Ishikawa (cell line): Measurements from ENCODE around the gene GRK5.

ENCODE experiments used
- CEBPB ChIP-seq: IDR thresholded peaks from 2 replicates; pipeline ENCODE4 v1.6.1; 2012
- CREB1 ChIP-seq: IDR thresholded peaks from 2 replicates; pipeline ENCODE4 v1.6.1; 2012; ENCODE audit warnings: low read depth
- EGR1 ChIP-seq: IDR thresholded peaks from 2 replicates; pipeline ENCODE4 v1.6.1; 2012
- EP300 ChIP-seq: IDR thresholded peaks from 2 replicates; pipeline ENCODE4 v1.6.1; 2012; ENCODE audit warnings: borderline replicate concordance
- FOXM1 ChIP-seq: IDR thresholded peaks from 2 replicates; pipeline ENCODE4 v1.6.1; 2012; ENCODE audit warnings: low read depth, borderline replicate concordance
- NFIC ChIP-seq: IDR thresholded peaks from 2 replicates; pipeline ENCODE4 v1.6.1; 2012
- RAD21 ChIP-seq: IDR thresholded peaks from 2 replicates; pipeline ENCODE4 v1.6.1; 2012; ENCODE audit warnings: low read depth
- TAF1 ChIP-seq: IDR thresholded peaks from 2 replicates; pipeline ENCODE4 v1.6.1; 2012; ENCODE audit warnings: low read depth, mild to moderate bottlenecking
- TCF12 ChIP-seq: IDR thresholded peaks from 2 replicates; pipeline ENCODE4 v1.6.1; 2012; ENCODE audit warnings: low read depth
- TEAD4 ChIP-seq: IDR thresholded peaks from 2 replicates; pipeline ENCODE4 v1.6.1; 2012
- YY1 ChIP-seq: IDR thresholded peaks from 2 replicates; pipeline ENCODE4 v1.6.1; 2012; ENCODE audit warnings: low read depth
- ZBTB7A ChIP-seq: IDR thresholded peaks from 2 replicates; pipeline ENCODE4 v1.6.1; 2012; ENCODE audit warnings: low read depth
- TF ChIP-seq, protein P1 (sequence below): IDR thresholded peaks from 2 replicates; pipeline ENCODE4 v1.6.1; 2012; ENCODE audit warnings: low read depth, mild to moderate bottlenecking
- TF ChIP-seq, protein P2 (sequence below): IDR thresholded peaks from 2 replicates; pipeline ENCODE4 v1.6.1; 2012
- TF ChIP-seq, protein P3 (sequence below): IDR thresholded peaks from 2 replicates; pipeline ENCODE4 v1.6.1; 2012

Gene GRK5

DNA sequence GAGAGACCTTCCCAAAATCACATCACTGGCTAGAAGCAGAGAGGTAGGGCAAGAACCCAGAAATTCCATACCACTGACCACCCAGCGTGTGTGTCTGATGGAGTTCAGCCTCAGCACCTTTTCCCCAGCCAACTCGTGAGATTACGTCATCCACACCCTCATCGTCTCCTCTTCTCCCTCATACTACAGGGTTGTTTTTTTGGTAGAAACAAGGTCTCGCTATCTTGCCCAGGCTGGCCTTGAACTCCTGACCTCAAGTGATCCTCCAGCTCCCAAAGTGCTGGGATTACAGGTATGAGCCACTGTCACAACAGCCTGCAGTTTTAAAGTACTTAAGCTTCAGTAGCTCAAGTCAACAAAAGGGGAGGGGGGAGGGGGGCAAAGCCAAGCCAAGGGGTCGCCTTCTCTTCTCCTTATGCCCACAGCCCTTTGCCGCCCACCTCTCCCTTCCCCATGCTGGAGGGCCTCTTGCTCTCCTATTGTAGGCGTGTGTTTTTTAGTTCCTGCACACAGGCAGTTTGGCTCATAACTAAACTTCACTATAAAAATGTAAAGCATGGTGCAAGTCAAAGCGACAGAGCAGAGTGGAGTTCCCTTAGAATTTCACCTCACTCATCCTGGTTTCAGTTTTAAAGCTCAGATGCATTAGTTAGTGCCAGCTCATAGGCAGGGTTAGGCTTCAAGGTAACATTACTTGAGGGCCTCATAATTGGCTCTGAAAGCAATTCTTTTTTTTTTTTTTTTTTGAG, 23.5 kb upstream of the GRK5 start:
- TF ChIP-seq RAD21 (no peak), ZBTB7A (no peak)

DNA sequence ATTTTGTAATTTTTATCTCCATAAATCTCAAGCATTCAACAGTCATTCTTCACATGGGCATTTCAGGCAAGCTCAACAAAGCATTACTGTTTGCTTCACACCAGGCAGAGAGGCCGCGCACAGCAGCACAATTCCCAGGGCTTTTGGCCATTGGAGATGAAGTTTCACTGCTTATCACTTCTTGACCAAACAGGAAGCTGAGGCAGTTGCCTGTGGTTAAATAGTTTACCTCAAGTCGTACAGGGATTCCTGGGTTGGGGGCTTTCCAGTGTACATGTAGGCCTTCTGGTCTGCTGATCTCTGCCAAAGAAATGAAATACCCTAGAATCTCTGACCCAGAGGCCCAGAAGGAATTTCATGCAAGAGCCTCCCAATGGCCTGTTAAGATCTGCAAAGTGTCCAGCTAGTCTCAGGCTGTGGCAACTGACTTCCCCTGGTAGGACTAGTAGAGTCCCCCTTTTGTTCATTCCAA, 17.5 kb upstream of the GRK5 start:
- TF ChIP-seq, protein P1, sequence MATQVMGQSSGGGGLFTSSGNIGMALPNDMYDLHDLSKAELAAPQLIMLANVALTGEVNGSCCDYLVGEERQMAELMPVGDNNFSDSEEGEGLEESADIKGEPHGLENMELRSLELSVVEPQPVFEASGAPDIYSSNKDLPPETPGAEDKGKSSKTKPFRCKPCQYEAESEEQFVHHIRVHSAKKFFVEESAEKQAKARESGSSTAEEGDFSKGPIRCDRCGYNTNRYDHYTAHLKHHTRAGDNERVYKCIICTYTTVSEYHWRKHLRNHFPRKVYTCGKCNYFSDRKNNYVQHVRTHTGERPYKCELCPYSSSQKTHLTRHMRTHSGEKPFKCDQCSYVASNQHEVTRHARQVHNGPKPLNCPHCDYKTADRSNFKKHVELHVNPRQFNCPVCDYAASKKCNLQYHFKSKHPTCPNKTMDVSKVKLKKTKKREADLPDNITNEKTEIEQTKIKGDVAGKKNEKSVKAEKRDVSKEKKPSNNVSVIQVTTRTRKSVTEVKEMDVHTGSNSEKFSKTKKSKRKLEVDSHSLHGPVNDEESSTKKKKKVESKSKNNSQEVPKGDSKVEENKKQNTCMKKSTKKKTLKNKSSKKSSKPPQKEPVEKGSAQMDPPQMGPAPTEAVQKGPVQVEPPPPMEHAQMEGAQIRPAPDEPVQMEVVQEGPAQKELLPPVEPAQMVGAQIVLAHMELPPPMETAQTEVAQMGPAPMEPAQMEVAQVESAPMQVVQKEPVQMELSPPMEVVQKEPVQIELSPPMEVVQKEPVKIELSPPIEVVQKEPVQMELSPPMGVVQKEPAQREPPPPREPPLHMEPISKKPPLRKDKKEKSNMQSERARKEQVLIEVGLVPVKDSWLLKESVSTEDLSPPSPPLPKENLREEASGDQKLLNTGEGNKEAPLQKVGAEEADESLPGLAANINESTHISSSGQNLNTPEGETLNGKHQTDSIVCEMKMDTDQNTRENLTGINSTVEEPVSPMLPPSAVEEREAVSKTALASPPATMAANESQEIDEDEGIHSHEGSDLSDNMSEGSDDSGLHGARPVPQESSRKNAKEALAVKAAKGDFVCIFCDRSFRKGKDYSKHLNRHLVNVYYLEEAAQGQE = no peak

DNA sequence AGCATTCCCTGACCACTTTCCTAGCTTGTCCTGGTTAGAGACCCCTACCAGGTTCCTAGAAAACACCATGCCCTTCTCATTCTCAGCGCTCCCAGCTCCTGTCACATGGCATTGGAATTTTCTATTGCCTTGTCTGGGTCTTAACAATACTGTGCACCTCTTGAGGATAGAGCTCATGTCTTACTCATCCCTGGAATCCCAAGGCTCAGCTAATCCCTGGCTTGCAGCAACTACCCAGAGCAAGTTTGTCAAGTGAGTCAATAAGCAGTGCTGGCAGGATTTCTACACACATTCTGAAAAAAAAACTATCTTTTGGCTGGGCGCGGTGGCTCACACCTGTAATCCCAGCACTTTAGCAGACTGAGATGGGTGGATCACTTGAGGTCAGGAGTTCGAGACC, 17.0 kb upstream of the GRK5 start:
- TF ChIP-seq, protein P2, sequence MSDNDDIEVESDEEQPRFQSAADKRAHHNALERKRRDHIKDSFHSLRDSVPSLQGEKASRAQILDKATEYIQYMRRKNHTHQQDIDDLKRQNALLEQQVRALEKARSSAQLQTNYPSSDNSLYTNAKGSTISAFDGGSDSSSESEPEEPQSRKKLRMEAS = no peak
- no peak for TF ChIP-seq EP300
- no peak for TF ChIP-seq YY1
- TF ChIP-seq ZBTB7A = no peak
- no peak for TF ChIP-seq CREB1
- TF ChIP-seq CEBPB = no peak
- TF ChIP-seq TCF12 = no peak
- TF ChIP-seq TAF1 = no peak
- no peak for TF ChIP-seq NFIC
- TF ChIP-seq TEAD4 = no peak
- TF ChIP-seq, protein P3, sequence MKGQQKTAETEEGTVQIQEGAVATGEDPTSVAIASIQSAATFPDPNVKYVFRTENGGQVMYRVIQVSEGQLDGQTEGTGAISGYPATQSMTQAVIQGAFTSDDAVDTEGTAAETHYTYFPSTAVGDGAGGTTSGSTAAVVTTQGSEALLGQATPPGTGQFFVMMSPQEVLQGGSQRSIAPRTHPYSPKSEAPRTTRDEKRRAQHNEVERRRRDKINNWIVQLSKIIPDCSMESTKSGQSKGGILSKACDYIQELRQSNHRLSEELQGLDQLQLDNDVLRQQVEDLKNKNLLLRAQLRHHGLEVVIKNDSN = no peak
- TF ChIP-seq RAD21 = no peak
- no peak for TF ChIP-seq FOXM1
- TF ChIP-seq EGR1 = no peak
- TF ChIP-seq, protein P1 = no peak

DNA sequence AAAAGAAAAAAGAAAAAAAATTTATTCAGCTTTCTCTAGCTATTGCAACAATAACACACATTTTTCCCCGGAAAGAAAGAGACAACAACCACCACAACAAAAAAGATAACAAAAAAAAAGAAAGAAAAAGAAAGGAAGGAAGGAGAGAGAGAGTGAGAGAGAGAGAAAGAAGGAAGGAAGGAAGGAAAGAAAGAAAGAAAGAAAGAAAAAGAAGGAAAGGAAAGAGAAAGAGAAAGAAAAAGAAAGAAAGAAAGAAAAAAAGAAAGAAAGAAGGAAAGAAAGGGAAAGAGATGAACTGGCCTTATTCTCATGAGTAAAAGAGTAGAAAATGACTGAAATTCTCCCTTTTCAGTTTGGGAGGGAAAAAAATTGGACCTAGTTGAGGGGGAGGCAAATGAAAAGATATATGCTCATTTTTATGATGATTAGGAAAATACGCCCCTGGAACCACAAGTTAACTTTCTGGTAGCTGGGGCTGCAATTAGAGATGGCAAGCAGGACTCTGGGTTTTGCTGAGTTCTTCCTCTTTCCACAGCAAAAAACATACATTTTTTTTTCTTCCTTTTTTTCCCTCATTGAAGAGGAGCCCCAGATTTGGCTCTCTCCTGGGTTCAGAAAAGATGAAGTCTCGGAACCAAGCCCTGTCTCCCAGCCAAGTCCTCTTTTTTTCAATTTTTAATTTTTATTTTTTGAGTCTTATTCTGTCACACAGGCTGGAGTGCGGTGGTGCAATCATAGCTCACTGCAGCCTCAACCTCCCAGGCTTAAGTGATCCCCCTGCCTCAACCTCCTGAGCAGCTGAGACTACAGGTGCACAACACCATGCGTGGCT, 16.2 kb upstream of the GRK5 start:
- TF ChIP-seq EGR1 (no peak), EP300 (no peak), TCF12 (no peak), TEAD4 (no peak), ZBTB7A (no peak), FOXM1 (no peak), CEBPB (no peak)
- TF ChIP-seq, protein P3 = no peak
- TF ChIP-seq, protein P1 = no peak

DNA sequence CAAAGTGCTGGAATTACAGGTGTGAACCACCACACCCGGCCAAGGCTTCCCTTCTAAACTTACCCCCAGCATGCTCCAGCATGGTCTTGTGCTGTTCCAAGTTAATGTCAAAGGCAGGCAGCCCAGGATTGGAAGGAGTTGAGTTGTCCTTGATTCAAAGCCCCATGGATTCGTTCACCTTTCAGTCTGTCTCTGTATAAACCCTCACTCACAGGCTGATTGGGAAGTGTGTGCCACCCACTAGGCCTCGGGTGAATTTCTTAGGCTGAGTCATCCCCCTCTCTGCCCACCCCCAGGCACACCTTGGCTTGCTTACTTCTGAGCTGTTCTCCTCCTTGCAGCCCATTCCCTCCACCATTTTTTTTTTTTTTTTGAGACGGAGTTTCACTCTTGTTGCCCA, 15.5 kb upstream of the GRK5 start:
- TF ChIP-seq RAD21 (no peak), ZBTB7A (no peak), EP300 (no peak), YY1 (no peak), TCF12 (no peak), TEAD4 (no peak), CEBPB (no peak), CREB1 (no peak), TAF1 (no peak), FOXM1 (no peak), NFIC (no peak)
- TF ChIP-seq, protein P2 = no peak
- TF ChIP-seq, protein P3 = no peak
